Endodermal cell (in vitro differentiated cells): ENCODE measurements around the gene TP53I3. TPM values are rescaled to one million over a fixed set of nuclear protein-coding genes. Genes with fewer than 3 reads are reported as not detected.

Experiments used
- DNase-seq: peaks from one replicate; pipeline ENCODE4 v3.0.0-alpha.2; 2017
- H3K27ac ChIP-seq: 2 replicates; pipeline ENCODE4 v1.5.1; 2013; ENCODE audit warnings: mild to moderate bottlenecking, low read depth, low read length, moderate library complexity
- H3K27me3 ChIP-seq: 2 replicates; pipeline ENCODE4 v1.6.1; 2013; ENCODE audit warnings: mild to moderate bottlenecking, low read length, moderate library complexity; ENCODE audit not compliant: insufficient read depth, control insufficient read depth, poor library complexity, severe bottlenecking
- H3K36me3 ChIP-seq: 2 replicates; pipeline ENCODE4 v1.7.0; 2013; ENCODE audit warnings: mild to moderate bottlenecking, low read length, moderate library complexity; ENCODE audit not compliant: control insufficient read depth, insufficient read depth
- H3K4me1 ChIP-seq: one replicate; pipeline ENCODE4 v1.7.0; 2013; ENCODE audit warnings: low read length; ENCODE audit not compliant: control insufficient read depth, insufficient read depth
- H3K4me3 ChIP-seq: 2 replicates; pipeline ENCODE4 v1.5.1; 2013; ENCODE audit warnings: mild to moderate bottlenecking, low read length, moderate library complexity
- H3K9ac ChIP-seq: 2 replicates; pipeline ENCODE4 v1.6.1; 2013; ENCODE audit warnings: mild to moderate bottlenecking, low read length, moderate library complexity; ENCODE audit not compliant: poor library complexity, severe bottlenecking; ENCODE audit errors: extremely low read depth
- H3K9me3 ChIP-seq: 2 replicates; pipeline ENCODE4 v1.6.1; 2013; ENCODE audit warnings: mild to moderate bottlenecking, low read length, moderate library complexity; ENCODE audit not compliant: control insufficient read depth
- H3K27ac Mint-ChIP-seq: 2 replicates; pipeline ENCODE4 v1.8.0; 2020; ENCODE audit warnings: mixed read lengths
- H3K27me3 Mint-ChIP-seq: 2 replicates; pipeline ENCODE4 v1.8.0; 2021; ENCODE audit warnings: mild to moderate bottlenecking, mixed read lengths; ENCODE audit not compliant: insufficient read depth
- H3K36me3 Mint-ChIP-seq: 2 replicates; pipeline ENCODE4 v1.8.0; 2020; ENCODE audit warnings: low read depth, mixed read lengths
- H3K4me1 Mint-ChIP-seq: 2 replicates; pipeline ENCODE4 v1.8.0; 2020; ENCODE audit warnings: mixed read lengths
- H3K4me3 Mint-ChIP-seq: 2 replicates; pipeline ENCODE4 v1.8.0; 2020; ENCODE audit warnings: mild to moderate bottlenecking, moderate library complexity, mixed read lengths
- H3K9me3 Mint-ChIP-seq: 2 replicates; pipeline ENCODE4 v1.8.0; 2020; ENCODE audit warnings: mild to moderate bottlenecking, mixed read lengths
- CTCF ChIP-seq: fragments of 200-600 bp; sonication (generic); conservative IDR thresholded peaks from 2 replicates; pipeline ENCODE4 v1.5.0; 2021; ENCODE audit warnings: antibody characterized with exemption, mild to moderate bottlenecking
- WGBS, 2 experiments: methylation state at CpG; one replicate each; pipeline versions ENCODE4 v1.1.5 to v1.1.7; 2013; ENCODE audit warnings: missing lambda C conversion rate in 2 of 2, mixed read lengths in 1 of 2; ENCODE audit not compliant: insufficient coverage in 1 of 2, insufficient read length in 1 of 2; 5-methylcytosine and 5-hydroxymethylcytosine counted together
- total RNA-seq, 2 donors: library from RNA; stranded (reverse); fragmentation: NEBNext Ultra II Directional in 1 of 2; extraction: Animal tissue kit (Norgen Biotek cat#: 25700) in 1 of 2; gene quantifications; 2 replicates in 1 of 2; 3 replicates in 1 of 2; pipeline ENCODE4 v1.2.1, GENCODE V29; 2021

Gene TP53I3
- total RNA-seq, 2 donors from 2014 or later = 11.6 to 23.2 TPM

GRCh38 chr2:24080701-24081100, 3.9 kb downstream of the TP53I3 start:
- Mint-ChIP-seq H3K27ac (no peak overlapping the region), H3K4me1 (peaks cover 13% of the 10 kb centered on the region), H3K4me3 (no peak overlapping the region), H3K27me3 (no peaks in the 10 kb centered on the region), H3K9me3 (no peaks in the 10 kb centered on the region), H3K36me3 (peaks cover 17% of the 10 kb centered on the region)
- Histone ChIP-seq H3K9me3 (no peaks in the 10 kb centered on the region), H3K4me1 (no peaks in the 10 kb centered on the region), H3K36me3 (peaks cover 19% of the 10 kb centered on the region), H3K27me3 (no peaks in the 10 kb centered on the region), H3K27ac (no peak overlapping the region), H3K9ac (no peak overlapping the region), H3K4me3 (no peak overlapping the region)
- 92 to 100% methylated on average over 2 of the region's 2 CpGs for WGBS, 2 experiments
- TF ChIP-seq CTCF = no peak
- no peak for DNase-seq

GRCh38 chr2:24077879-24078278, 6.8 kb downstream of the TP53I3 start:
- no peak for TF ChIP-seq CTCF
- Histone ChIP-seq H3K4me3 (peak overlapping the region; percentile 92), H3K4me1 (no peaks in the 10 kb centered on the region), H3K27me3 (no peaks in the 10 kb centered on the region), H3K36me3 (peaks cover 33% of the 10 kb centered on the region), H3K27ac (no peak overlapping the region), H3K9ac (no peak overlapping the region), H3K9me3 (no peaks in the 10 kb centered on the region)
- DNase-seq = no peak
- 88% methylated on average over 2 of the region's 2 CpGs; no CpG with 5 or more reads in 1 of the 2 experiments for WGBS, 2 experiments
- no peaks in the 10 kb centered on the region for H3K27me3 Mint-ChIP-seq
- H3K9me3 Mint-ChIP-seq = no peaks in the 10 kb centered on the region
- H3K4me3 Mint-ChIP-seq = peak overlapping the region; percentile 89
- peaks cover 23% of the 10 kb centered on the region for H3K36me3 Mint-ChIP-seq
- H3K4me1 Mint-ChIP-seq = peaks cover 14% of the 10 kb centered on the region
- no peak overlapping the region for H3K27ac Mint-ChIP-seq

- Mint-ChIP-seq H3K4me3 (peak overlapping the region; percentile 89), H3K9me3 (no peaks in the 10 kb centered on the region), H3K4me1 (peaks cover 14% of the 10 kb centered on the region), H3K27ac (peak overlapping the region; percentile 82), H3K27me3 (no peaks in the 10 kb centered on the region), H3K36me3 (peaks cover 24% of the 10 kb centered on the region)
- H3K36me3 ChIP-seq = peaks cover 34% of the 10 kb centered on the region
- DNase-seq = no peak
- peak overlapping the region; percentile 92 for H3K4me3 ChIP-seq
- H3K4me1 ChIP-seq = no peaks in the 10 kb centered on the region
- H3K9me3 ChIP-seq = no peaks in the 10 kb centered on the region
- 47 to 73% methylated on average over 6 to 9 of the region's 9 CpGs for WGBS, 2 experiments
- no peaks in the 10 kb centered on the region for H3K27me3 ChIP-seq
- no peak overlapping the region for H3K27ac ChIP-seq
- no peak for TF ChIP-seq CTCF
- no peak overlapping the region for H3K9ac ChIP-seq
These were observed 7.1 kb downstream of the TP53I3 start for GRCh38 chr2:24077535-24077877.
